Motor neuron (in vitro differentiated cells): ENCODE data around the gene SUFU. TPM values are rescaled to one million over a fixed set of nuclear protein-coding genes. Genes with fewer than 3 reads are reported as not detected.

Experiments
- ATAC-seq, 8 experiments: fragments of 200-7000 bp; cut with Tn5 transposase; replicated peaks in 6 of 8; 2 replicates each; pipeline ENCODE4 v1.8.0; 2021; ENCODE audit warnings: mild to moderate bottlenecking in 8 of 8, moderate library complexity in 8 of 8
- H3K27ac ChIP-seq, 2 donors: fragments of 250-450 bp; sonication (Bioruptor Pico); 2 replicates each; pipeline ENCODE4 v1.9.0; 2021; ENCODE audit warnings: antibody characterized with exemption in 2 of 2, mild to moderate bottlenecking in 2 of 2, moderate library complexity in 1 of 2
- H3K4me1 ChIP-seq, 2 donors: fragments of 250-450 bp; sonication (Bioruptor Pico); replicated peaks in 1 of 2; 2 replicates each; pipeline ENCODE4 v1.6.1; 2021; ENCODE audit warnings: antibody characterized with exemption in 2 of 2, mild to moderate bottlenecking in 2 of 2, moderate library complexity in 1 of 2
- H3K4me3 ChIP-seq, 5 donors: fragments of 250-450 bp; sonication (Bioruptor Pico); 2 replicates each; pipeline ENCODE4 v1.9.0; 2021; ENCODE audit warnings: antibody characterized with exemption in 5 of 5, mild to moderate bottlenecking in 5 of 5, moderate library complexity in 4 of 5
- WGBS, 10 experiments: fragments of 450-650 bp; shearing (Covaris generic); methylation state at CpG; one replicate each; pipeline ENCODE4 v1.0.0; 2022; 5-methylcytosine and 5-hydroxymethylcytosine counted together
- in situ Hi-C, 9 experiments: fragments of 400-800 bp; cut with MboI; loops; one replicate each; pipeline ENCODE4 v1.15.0; 2021; ENCODE audit warnings: low sequenced_read_pairs in 9 of 9, low pct_unique_long_range_greater_than_20kb in 2 of 9; ENCODE audit not compliant: unreplicated experiment in 9 of 9
- total RNA-seq, 8 experiments: library from RNA; unstranded; fragments of 300-600 nt; gene quantifications; 2 replicates each; pipeline versions ENCODE4 v1.2.3 to v1.2.4, GENCODE V29; 2022

Gene SUFU
- total RNA-seq, 8 experiments from 2014 or later, result 2.9 to 9.7 (median 4.8) TPM

DNA sequence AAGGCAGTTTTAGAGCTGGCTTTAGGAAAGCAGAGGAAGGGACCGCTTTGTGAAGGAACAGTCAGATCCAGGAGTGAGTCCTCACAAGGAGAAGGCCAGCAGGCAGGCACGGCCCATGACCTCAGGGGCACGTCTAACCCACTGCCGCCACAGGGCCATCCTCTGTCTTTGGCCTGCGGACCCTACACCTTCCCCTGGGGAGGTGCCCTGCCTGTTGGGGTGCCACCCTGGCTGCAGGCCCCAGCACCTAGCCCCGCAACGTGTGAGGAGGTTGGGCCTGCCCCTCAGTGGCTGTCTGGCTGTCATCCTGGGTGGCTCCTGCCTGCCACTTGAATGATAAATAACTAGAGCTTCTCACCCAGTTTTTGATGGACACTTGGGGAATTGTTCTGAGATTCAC, 109.5 kb downstream of the SUFU start:
- in situ Hi-C loops, result no loop called here
- H3K4me1 ChIP-seq, result peaks cover 24 to 36% of the 10 kb centered on the region in 2 donors
- H3K4me3 ChIP-seq, result no peak overlapping the region
- H3K27ac ChIP-seq, result peak overlapping the region; percentile 16 to 85
- no peak for ATAC-seq
- WGBS, 10 experiments, result 100% methylated on average over 1 to 2 of the region's 7 CpGs; no CpG with 5 or more reads in 8 of the 10 experiments

DNA sequence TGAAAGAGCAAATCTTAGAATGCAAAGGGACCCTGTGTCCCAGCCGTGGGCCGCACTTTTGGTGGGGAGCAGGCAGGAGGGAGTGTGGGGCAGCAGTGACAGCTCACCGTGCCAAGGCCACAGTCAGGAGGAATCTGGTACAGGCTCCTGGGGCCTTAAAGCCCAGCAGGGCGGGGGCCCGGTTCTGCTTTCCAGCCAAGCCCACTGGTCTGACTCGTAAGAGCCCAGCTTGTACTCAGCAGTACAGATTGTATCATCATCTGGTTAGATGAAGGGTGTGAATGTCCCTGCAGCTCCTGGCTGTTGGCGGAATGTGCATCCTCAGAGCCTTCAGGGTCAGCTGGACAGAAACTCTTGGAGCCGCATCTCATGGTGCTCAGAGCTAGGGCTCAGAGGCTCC, 110.0 kb downstream of the SUFU start:
- 10 to 100% (median 90%) methylated on average over 1 to 5 of the region's 8 CpGs; no CpG with 5 or more reads in 3 of the 10 experiments for WGBS, 10 experiments
- peak in 2 of 8 experiments; percentile 47 to 53 for ATAC-seq
- no peak overlapping the region for H3K4me3 ChIP-seq
- peaks cover 24 to 37% of the 10 kb centered on the region in 2 donors for H3K4me1 ChIP-seq
- peak overlapping the region in 1 of 2 donors; percentile 85 for H3K27ac ChIP-seq
- in situ Hi-C loops, result no loop called here

DNA sequence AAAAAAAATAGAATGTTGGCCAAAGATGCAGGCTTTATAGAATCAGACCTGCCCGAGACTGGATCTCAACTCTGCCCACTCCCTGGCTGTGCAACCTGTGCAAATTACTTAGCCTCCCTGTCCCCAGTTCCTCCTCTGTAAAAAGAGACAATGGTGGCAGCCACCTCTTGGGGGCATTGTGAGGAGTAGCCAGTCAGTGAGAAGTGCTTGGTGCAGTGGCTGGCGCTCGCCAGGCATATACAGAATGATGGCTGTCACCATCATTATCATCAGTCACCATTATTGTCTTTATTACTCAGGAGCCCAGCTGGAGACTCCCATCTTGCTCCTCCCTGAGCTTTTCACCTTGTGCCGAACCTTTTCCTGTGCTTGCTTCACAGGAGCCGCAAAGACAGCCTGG, 111.1 kb downstream of the SUFU start:
- 67 to 100% (median 90%) methylated on average over 1 to 4 of the region's 5 CpGs; no CpG with 5 or more reads in 1 of the 10 experiments for WGBS, 10 experiments
- Histone ChIP-seq H3K4me3 (no peak overlapping the region), H3K4me1 (peaks cover 24 to 48% of the 10 kb centered on the region in 2 donors), H3K27ac (no peak overlapping the region)
- ATAC-seq, result no peak
- in situ Hi-C loops, result no loop called here

DNA sequence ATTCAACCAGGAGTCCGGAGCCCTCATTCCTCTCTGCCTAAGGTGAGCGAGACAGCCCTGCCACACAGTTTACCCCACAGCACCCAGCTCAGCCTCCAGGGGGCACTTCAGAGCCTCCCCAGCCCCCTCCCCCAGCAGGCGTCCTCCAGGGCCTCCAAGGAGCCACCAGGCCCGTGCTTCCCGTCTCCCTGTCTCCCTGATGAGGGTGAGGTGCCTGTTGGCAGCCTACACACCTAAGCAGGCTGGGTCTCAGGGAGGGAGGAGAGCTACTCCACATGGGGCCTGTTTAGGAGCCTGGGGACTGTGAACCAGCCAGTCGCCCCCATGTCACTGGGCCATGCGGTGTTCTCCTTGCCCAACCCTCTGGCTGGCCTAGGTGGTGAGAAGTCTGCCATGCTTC, 111.6 kb downstream of the SUFU start:
- ATAC-seq, result peak in 1 of 8 experiments; percentile 78
- H3K4me1 ChIP-seq, result peaks cover 24 to 52% of the 10 kb centered on the region in 2 donors
- in situ Hi-C loops, result no loop called here
- no peak overlapping the region for H3K4me3 ChIP-seq
- H3K27ac ChIP-seq, result no peak overlapping the region
- WGBS, 10 experiments, result 59 to 100% (median 96%) methylated on average over 1 to 4 of the region's 7 CpGs; no CpG with 5 or more reads in 6 of the 10 experiments

DNA sequence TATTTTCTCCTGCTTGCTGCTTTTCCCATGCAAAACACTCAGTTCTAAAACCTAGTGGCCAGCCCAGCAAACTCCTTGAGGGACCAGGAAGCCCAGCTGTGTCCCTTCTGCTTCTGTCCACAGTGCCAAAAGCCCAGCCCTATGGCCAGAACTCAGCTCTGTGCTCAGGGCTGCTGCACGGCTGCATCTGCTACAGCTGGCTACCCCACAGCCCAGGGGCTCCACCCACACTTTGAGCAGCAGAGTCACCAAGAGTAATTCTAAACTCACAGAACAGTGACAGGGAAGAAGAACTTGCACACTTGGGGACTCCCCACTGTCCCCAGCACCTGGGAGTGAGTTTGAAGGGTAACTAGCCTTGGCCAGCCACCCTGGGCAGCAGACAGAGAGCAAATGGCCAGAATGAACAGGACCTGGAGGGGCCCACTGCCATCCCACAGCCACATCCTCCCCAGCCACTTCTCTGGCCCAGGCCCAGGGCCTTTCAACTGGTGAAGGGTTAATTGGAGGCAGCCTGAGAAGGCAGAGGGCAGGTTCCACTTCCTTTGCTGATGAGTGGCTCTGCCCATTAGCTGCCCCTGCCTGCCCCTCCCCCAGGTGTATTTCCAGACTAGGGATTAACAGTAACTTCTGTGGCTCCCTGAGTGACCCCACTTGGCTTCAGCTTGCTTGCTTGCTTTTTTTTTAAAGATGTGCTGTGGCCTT, 112.4 kb downstream of the SUFU start:
- Histone ChIP-seq H3K4me1 (peaks cover 23 to 57% of the 10 kb centered on the region in 2 donors), H3K4me3 (no peak overlapping the region), H3K27ac (no peak overlapping the region)
- in situ Hi-C loops, result no loop called here
- 0 to 83% methylated on average over 1 of the region's 1 CpG; no CpG with 5 or more reads in 8 of the 10 experiments for WGBS, 10 experiments
- ATAC-seq, result peak in 2 of 8 experiments; percentile 88 to 91

DNA sequence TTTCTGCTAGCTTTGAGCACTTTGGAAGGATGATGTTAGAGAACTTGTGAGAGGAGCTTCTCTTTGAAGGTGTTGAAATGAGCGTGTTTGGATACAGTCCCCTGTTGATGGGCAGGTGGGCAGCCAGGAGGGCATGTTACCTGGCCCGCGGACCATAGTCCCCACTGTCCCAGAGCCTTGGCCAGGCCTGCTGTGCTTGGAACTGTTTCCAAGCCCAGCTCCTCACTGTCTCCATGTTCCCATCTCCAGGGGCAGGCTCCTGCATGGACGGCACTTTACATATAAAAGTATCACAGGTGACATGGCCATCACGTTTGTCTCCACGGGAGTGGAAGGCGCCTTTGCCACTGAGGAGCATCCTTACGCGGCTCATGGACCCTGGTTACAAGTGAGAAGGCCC, 113.3 kb downstream of the SUFU start:
- Histone ChIP-seq H3K4me1 (peaks cover 16 to 50% of the 10 kb centered on the region in 2 donors), H3K4me3 (no peak overlapping the region), H3K27ac (no peak overlapping the region)
- WGBS, 10 experiments, result 88 to 100% (median 95%) methylated on average over 4 to 9 of the region's 9 CpGs; no CpG with 5 or more reads in 4 of the 10 experiments
- ATAC-seq, result no peak
- in situ Hi-C loops, result no loop called here

DNA sequence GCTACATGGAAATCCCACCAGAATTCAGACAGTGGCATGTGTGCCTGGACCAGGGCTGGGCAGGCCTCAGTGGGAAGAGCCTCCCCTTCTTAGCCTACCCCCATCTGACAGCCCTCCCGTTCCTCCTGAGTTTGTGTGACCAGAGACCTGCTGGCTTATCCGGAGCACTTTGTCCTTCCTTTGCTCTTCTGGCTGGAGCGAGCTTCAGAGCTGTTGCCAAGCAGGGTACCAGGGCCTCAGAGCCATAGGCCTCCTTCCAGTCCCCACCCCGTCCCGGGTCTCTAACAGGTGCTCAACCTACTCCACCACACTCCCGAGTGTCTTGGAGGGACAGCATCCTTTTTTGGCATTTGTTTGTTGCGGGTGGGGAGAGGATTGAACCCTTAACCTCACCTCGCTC, 114.0 kb downstream of the SUFU start:
- in situ Hi-C loops, result no loop called here
- no peak for ATAC-seq
- Histone ChIP-seq H3K27ac (no peak overlapping the region), H3K4me3 (no peak overlapping the region), H3K4me1 (peaks cover 8 to 42% of the 10 kb centered on the region in 2 donors)
- WGBS, 10 experiments, result 80 to 100% (median 90%) methylated on average over 2 to 6 of the region's 8 CpGs; no CpG with 5 or more reads in 5 of the 10 experiments

DNA sequence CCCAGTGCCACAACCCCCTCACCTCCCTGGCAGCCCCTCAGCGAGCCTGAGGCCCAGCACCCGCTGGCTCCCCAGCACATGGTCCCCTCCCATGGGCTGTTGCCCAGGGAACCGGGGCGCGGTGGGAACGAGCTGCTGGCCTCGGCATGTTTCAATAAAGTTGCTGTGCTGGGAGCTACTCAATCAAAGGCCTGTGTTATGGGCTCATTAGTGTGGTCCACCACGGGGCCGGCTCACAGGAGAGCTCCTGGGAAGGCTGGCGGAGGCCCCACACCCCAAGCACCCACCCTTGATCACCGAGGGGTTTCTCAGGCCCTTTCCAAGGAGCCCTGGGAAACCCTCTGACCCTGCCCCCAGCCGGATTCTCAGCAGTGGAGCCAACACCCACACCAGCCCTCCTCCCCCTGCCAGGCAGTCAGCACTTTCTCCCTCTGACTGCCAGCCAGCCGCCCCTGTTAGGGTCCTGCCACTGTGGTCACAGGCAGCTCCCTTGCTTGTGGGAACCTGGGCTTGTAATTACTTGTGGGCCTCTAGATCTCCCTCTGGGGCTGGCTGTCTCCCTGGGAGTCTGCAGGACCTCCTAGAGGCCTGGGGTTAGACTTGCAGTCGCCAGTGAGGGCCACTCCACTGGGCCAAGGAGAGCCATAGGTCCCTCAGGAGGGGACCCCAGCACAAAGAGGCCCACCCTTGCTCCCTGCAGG, 115.7 kb downstream of the SUFU start:
- peaks cover 0 to 26% of the 10 kb centered on the region in 2 donors for H3K4me1 ChIP-seq
- H3K4me3 ChIP-seq, result no peak overlapping the region
- ATAC-seq, result peak in 6 of 8 experiments; percentile 11 to 85 (median 70)
- in situ Hi-C loops, result no loop called here
- 20% methylated on average over 1 of the region's 14 CpGs; no CpG with 5 or more reads in 9 of the 10 experiments for WGBS, 10 experiments
- H3K27ac ChIP-seq, result peak overlapping the region in 1 of 2 donors; percentile 69

DNA sequence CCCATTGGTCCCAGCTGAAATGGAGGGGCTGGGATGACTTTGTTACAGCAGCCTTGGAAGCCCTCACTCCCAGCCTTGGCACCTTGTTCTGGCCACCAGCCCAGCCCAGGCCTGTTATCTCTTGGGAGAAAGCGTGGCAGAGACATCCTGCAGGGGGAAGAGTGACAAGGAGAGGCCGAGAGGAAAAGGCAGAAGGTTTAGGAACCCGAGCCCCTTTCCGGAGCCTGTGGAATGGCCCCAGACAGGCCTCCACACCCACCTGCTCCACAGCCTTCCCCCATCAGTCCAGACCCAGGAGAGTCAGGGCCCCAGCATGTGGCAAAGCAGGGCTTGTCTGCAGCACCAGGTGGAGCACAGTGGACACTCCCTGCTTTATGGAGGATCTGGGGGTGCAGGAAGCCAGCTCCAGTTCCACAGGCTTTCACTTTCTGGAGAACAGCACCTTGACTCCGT, 116.4 kb downstream of the SUFU start:
- in situ Hi-C loops, result no loop called here
- no peak for ATAC-seq
- 0 to 100% (median 80%) methylated on average over 1 of the region's 5 CpGs; no CpG with 5 or more reads in 6 of the 10 experiments for WGBS, 10 experiments
- no peak overlapping the region for H3K4me3 ChIP-seq
- H3K27ac ChIP-seq, result no peak overlapping the region
- peaks cover 0 to 26% of the 10 kb centered on the region in 2 donors for H3K4me1 ChIP-seq

DNA sequence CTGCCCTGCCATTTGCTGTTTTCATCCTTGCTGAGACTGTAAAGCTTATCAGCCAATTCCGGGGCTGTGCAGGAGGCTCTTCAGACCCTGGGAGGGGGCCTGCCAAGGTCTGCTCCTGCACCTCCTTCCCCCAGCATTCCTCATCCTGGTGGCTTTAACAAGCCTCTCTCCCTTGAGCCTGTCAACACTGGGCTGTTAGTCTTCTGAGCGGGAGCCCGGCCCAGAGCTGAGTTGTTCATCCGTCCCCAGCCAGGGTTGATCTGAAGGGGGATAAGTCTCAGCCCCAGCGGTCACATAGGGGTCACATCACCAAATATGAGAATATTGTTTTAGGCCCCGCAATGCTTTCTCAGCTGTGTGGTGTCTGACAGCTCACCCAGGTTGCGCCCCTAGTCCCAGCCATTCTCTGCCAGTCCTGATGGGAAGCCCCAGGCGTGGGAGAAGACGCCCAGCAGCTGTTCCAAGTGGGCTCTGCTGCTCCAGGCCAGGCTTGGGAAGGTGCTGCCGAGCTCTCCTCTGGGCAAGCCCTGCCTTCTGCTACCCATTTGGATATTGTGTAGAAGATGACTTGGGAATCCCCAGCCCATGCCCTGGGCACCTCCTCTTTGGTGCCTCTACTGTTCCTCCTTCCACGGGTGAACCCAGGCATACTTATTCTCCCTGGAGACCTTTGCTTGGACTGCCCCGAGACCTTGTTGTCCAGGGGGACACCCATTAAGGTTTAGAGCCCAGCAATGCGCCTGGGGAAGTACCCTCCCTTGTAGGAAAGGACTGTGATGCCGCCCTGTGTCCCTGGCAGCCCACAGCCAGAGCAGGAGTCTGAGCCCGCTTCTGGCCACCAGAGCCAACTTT, 117.0 kb downstream of the SUFU start:
- in situ Hi-C loops, result no loop called here
- no peak for ATAC-seq
- Histone ChIP-seq H3K27ac (no peak overlapping the region), H3K4me1 (peaks cover 0 to 21% of the 10 kb centered on the region in 2 donors), H3K4me3 (no peak overlapping the region)
- WGBS, 10 experiments, result 60 to 100% (median 100%) methylated on average over 1 to 7 of the region's 15 CpGs; no CpG with 5 or more reads in 3 of the 10 experiments

DNA sequence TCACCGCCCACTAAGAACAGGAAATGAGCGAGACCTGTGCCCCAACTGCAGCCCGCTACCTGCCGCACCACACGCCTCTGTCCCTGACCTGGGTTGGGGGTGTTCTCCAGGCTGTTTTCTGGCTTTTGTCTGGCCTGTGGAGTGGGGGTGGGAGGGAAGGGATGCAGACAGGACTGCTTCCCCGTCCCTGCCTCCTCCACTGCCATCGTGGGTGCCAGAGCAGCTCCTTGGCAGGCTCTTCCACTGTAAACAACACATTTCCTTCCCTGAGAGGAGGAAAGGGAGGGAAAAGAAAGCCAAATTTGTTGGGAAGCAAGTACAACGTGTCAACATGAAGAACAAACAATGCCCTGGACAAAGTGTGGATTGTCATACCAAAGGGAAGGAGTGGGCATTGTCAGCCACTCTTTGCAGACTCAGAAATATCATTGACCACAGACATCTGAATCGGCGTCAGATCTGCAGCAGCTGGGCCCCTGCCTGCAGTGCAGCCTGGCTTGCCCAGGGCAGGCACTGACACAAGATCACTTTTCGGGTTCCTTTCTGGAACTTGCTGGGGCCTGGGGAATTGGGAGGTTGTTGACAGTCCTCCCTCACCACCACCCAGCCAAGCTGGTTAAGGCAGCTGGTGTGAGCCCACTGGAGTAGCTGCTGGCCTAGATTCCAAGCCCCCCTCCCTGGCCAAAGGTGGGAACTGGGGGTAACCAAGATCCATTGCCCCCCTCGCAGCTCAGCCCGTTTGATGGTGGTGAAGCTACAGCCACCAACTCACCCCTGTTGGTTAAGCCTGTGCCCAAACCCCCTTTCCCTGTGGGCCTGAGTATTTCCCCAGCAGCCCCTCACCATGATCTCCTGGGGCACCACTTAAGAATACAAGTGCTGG, 117.9 kb downstream of the SUFU start:
- Histone ChIP-seq H3K4me3 (no peak overlapping the region), H3K4me1 (peaks cover 6 to 27% of the 10 kb centered on the region in 2 donors), H3K27ac (no peak overlapping the region)
- no peak for ATAC-seq
- in situ Hi-C loops, result no loop called here
- WGBS, 10 experiments, result 0 to 93% (median 84%) methylated on average over 1 to 6 of the region's 13 CpGs; no CpG with 5 or more reads in 4 of the 10 experiments

DNA sequence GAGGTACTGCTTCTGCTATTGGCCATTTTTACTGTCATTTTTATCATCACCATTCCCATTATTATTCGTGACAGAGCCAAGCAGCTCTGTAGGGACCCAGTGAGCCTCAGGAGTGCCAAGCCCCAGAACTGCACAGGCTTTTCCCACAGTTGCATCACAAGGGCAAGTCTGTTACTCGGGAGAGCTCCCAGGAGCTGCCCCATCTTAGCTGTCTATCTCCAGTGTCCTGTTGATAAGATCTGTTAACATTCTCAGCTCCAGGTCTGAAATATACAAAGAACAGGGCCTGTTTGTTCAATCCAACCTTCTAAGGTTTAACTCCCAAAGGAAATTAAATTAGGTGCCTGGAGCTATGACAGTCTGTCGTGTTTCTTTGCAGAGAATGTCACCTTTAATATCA, 120.3 kb downstream of the SUFU start:
- in situ Hi-C loops, result no loop called here
- H3K27ac ChIP-seq, result no peak overlapping the region
- ATAC-seq, result no peak
- no peak overlapping the region for H3K4me3 ChIP-seq
- H3K4me1 ChIP-seq, result peaks cover 25 to 46% of the 10 kb centered on the region in 2 donors
- 75 to 100% (median 96%) methylated on average over 1 to 3 of the region's 3 CpGs; no CpG with 5 or more reads in 2 of the 10 experiments for WGBS, 10 experiments
